NCI-H446 (cell line): Measurements from ENCODE around the gene UBAC1.
"Not testable (repeated sequence)": the region's sequence is repeated elsewhere in the genome, so short reads cannot be mapped to it uniquely, and the experiment has no call there.

Experiments used
- DNase-seq, 2 experiments: peaks; one replicate each; lab custom pipeline; 2025; lab: John Stamatoyannopoulos, UW

Gene UBAC1

GRCh38 chr9:135960411-135961276 is 529 bp downstream of the UBAC1 start:
- DNase-seq = no peak

- no peak for DNase-seq
Observed at GRCh38 chr9:135959814-135960213, 1.4 kb downstream of the UBAC1 start.

- DNase-seq = no peak
Observed at GRCh38 chr9:135958485-135958884, 2.7 kb downstream of the UBAC1 start.

- no peak for DNase-seq
Observed at GRCh38 chr9:135957431-135957830, 3.7 kb downstream of the UBAC1 start.

- DNase-seq = no peak
Observed at GRCh38 chr9:135956802-135957174, 4.4 kb downstream of the UBAC1 start.

GRCh38 chr9:135955934-135956801 is 5.0 kb downstream of the UBAC1 start:
- DNase-seq = no peak

GRCh38 chr9:135952664-135953206 is 8.4 kb downstream of the UBAC1 start:
- DNase-seq = no peak

- no peak for DNase-seq
Observed at GRCh38 chr9:135951889-135952663, 9.1 kb downstream of the UBAC1 start.

- not testable (repeated sequence) for DNase-seq
Observed at GRCh38 chr9:135951310-135951709, 9.9 kb downstream of the UBAC1 start.

GRCh38 chr9:135950841-135951240 is 10.3 kb downstream of the UBAC1 start:
- DNase-seq = not testable (repeated sequence)

- no peak for DNase-seq
Observed at GRCh38 chr9:135950135-135950682, 11.0 kb downstream of the UBAC1 start.

GRCh38 chr9:135949501-135950134 is 11.6 kb downstream of the UBAC1 start:
- no peak for DNase-seq

- DNase-seq = no peak
Observed at GRCh38 chr9:135948968-135949367, 12.2 kb downstream of the UBAC1 start.

- DNase-seq = no peak
Observed at GRCh38 chr9:135948446-135948845, 12.7 kb downstream of the UBAC1 start.

GRCh38 chr9:135947582-135947981 is 13.6 kb downstream of the UBAC1 start:
- no peak for DNase-seq

- DNase-seq = not testable (repeated sequence)
Observed at GRCh38 chr9:135947105-135947504, 14.1 kb downstream of the UBAC1 start.

GRCh38 chr9:135946392-135946994 is 14.7 kb downstream of the UBAC1 start:
- no peak for DNase-seq

GRCh38 chr9:135945969-135946368 is 15.2 kb downstream of the UBAC1 start:
- DNase-seq = no peak

- no peak for DNase-seq
Observed at GRCh38 chr9:135944444-135945252, 16.5 kb downstream of the UBAC1 start.

- DNase-seq = not testable (repeated sequence)
Observed at GRCh38 chr9:135943604-135944003, 17.6 kb downstream of the UBAC1 start.
